Panc1 (cell line): ENCODE results near the gene PSG2.
"Not testable (repeated sequence)": the region's sequence is repeated elsewhere in the genome, so short reads cannot be mapped to it uniquely, and the experiment has no call there.

ENCODE experiments used
- CTCF ChIP-seq: fragments of 450-650 bp; IDR thresholded peaks from 2 replicates; pipeline ENCODE4 v1.5.1; 2017; ENCODE audit warnings: mild to moderate bottlenecking
- POLR2AphosphoS5 ChIP-seq: IDR thresholded peaks from 2 replicates; pipeline ENCODE4 v1.6.1; 2012; ENCODE audit warnings: mild to moderate bottlenecking, low read depth, low read length, moderate library complexity
- SIN3A ChIP-seq: IDR thresholded peaks from 2 replicates; pipeline ENCODE4 v1.6.1; 2012; ENCODE audit warnings: low read depth, mild to moderate bottlenecking, low read length, moderate library complexity, borderline replicate concordance; ENCODE audit not compliant: insufficient read depth

DNA sequence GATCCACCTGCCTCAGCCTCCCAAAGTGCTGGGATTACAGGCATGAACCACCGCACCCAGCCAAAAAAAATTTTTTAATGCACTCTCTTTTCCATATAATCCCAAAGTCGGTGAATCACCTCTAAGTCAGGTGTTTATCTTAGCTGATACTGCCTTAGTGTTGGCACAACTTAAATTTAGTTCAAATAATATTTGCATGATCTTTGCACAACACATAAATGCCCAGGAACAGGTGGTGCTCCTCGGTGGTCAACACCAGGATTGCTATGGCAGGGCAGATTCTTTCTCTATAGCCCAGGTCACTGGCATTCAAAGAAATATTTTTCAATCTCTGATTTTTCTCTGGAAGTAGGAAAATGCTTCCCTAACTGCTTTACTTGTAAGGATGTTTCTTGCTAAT lies 33.9 kb upstream of the PSG2 start:
- not testable (repeated sequence) for TF ChIP-seq CTCF, POLR2AphosphoS5, SIN3A
